GM18526 (cell line): ENCODE results near the gene GNAI2.

ENCODE experiments used
- POLR2A ChIP-seq: IDR thresholded peaks from 3 replicates; pipeline ENCODE4 v1.6.1; 2011; ENCODE audit not compliant: insufficient read length; ENCODE audit errors: extremely low read depth

GNAI2 gene

GRCh38 chr3:50235716-50236483 is at the start of gene GNAI2:
Gene GNAI2 (plus strand): TSS chr3:50236204. CDS start chr3:50236336, 132 bp downstream.
- TF ChIP-seq POLR2A = peak; percentile 97

DNA sequence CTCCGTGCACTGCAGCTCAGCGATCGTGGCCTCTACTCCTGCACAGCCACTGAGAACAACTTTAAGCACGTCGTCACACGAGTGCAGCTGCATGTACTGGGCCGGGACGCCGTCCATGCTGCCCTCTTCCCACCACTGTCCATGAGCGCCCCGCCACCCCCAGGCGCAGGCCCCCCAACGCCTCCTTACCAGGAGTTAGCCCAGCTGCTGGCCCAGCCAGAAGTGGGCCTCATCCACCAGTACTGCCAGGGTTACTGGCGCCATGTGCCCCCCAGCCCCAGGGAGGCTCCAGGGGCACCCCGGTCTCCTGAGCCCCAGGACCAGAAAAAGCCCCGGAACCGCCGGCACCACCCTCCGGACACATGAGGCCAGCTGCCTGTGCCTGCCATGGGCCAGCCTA is 48.3 kb upstream of the GNAI2 start:
- TF ChIP-seq POLR2A = no peak

DNA sequence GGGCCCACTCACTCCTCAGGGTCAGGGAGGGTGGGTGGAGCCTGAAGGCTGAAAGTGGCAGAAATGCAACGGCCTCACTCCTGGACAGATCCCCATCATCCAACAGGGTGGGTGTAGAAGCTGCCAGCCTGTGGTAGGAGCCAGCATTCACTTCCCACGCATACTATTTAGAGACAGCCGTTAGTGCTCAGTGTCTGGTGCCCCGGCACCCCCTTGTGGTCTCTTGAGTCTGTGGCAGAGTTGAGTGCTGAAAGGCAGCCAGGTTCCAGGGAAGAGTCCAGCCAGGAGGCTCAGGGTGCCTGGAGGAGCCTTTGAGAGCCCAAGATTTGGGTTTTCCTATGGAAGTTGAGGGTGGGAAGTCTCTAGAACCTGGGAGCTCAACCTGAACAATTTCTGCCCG is 46.7 kb upstream of the GNAI2 start:
- no peak for TF ChIP-seq POLR2A

DNA sequence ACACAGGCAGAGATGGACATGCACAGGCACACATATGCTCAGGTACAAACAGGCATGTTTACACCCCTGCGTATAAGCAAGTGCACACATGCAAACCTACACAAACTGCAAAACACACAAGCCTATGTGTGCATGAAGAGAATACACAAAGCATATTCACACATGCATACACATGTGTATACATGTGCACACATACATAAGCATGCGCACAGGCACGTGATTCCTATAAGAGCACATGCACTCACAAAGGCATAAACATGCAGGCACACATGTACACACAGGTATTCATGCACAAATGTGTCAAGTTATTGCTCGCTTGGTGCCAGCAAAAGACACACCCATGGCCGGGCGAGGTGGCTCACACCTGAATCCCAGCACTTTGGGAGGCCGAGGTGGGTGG is 46.0 kb upstream of the GNAI2 start:
- TF ChIP-seq POLR2A = no peak

DNA sequence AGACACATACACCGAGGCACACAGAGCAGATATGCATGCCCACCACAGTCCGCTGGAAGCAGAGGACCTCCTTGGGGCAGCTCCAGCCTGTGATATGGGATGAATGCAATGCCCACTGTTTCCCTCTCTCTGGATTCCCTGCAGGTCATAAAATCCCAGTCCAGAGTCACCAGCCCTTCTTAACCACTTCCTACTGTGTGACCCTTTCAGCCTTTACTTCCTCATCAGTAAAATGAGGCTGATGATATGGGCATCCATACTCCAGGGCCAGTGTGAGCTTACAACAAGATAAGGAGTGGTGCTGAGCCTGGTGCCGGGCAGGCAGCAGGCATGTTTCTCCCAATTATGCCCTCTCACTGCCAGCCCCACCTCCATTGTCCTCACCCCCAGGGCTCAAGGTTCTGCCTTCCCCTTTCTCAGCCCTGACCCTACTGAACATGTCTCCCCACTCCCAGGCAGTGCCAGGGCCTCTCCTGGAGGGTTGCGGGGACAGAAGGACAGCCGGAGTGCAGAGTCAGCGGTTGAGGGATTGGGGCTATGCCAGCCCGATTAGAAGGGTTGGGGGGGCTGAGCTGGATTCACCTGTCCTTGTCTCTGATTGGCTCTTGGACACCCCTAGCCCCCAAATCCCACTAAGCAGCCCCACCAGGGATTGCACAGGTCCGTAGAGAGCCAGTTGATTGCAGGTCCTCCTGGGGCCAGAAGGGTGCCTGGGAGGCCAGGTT is 44.9 kb upstream of the GNAI2 start, which contains the start of gene GNAT1:
Gene GNAT1 (plus strand): TSS at position 675 of the 725 bp plus-strand sequence. CDS start 116 bp downstream, outside the sequence.
- no peak for TF ChIP-seq POLR2A

GRCh38 chr3:50192124-50192523 is 43.9 kb upstream of the GNAI2 start:
- no peak for TF ChIP-seq POLR2A

- TF ChIP-seq POLR2A = no peak
These were observed 43.3 kb upstream of the GNAI2 start for GRCh38 chr3:50192689-50193141.

GRCh38 chr3:50193286-50193685 is 42.7 kb upstream of the GNAI2 start:
- TF ChIP-seq POLR2A = no peak

DNA sequence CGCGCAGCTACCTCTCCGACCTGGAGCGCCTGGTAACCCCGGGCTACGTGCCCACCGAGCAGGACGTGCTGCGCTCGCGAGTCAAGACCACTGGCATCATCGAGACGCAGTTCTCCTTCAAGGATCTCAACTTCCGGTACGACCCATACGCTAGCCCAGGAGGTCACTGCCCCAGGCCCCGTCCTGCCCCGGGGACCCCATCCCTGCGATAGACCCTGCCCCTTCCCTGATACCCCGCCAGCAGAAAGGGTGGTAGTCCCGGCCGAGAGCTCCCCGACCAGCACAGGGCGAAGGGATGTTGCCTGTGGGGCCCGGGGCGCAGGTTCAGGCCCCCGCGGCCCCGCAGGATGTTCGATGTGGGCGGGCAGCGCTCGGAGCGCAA is 42.3 kb upstream of the GNAI2 start:
- no peak for TF ChIP-seq POLR2A

DNA sequence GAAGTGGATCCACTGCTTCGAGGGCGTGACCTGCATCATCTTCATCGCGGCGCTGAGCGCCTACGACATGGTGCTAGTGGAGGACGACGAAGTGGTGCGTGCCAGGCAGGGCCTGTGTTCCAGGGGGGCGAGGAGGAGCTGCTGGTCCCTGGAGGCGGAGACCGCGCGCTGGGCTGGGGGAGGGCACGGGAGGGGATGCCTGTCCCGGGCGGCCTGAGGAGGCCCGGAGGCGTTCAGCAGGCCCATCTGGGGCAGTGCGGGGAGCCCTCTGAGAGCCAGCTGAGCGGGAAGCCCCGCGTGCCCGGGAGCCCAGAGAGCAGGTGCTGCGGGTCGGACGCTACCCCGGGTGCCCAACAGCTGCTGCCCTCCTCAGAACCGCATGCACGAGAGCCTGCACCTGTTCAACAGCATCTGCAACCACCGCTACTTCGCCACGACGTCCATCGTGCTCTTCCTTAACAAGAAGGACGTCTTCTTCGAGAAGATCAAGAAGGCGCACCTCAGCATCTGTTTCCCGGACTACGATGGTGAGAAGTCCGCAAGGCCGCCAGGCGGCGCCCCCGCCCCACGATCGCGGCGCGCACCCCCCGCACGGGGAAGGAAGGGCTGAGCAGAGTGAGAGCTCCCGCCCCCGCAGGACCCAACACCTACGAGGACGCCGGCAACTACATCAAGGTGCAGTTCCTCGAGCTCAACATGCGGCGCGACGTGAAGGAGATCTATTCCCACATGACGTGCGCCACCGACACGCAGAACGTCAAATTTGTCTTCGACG is 41.7 kb upstream of the GNAI2 start:
- TF ChIP-seq POLR2A = no peak

DNA sequence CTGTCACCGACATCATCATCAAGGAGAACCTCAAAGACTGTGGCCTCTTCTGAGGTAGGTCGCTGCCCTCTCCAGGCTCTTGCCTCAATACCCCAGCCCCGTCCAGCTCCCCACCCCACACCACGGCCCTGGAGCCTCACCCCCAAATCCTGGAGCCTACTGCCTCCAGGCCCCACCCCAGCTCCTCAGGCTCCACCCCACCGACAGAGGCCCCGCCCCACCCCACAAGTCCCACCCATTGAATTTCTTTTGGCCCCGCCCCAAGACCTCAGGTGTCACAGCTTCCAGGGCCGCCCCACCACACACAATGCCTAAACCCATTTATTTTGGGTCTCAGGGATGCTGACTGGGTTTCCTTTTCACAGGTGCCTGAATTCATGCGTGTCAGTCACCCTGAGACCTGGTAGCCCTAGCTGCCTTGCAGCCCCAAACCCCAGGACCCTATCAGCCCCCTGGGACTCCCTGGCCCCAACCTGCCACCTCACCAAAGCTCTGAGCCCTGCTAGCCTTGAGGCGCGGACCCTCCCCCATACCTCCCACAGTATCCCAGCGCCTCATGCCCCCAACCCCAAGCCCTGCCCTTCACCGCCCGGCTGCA is 41.0 kb upstream of the GNAI2 start:
- no peak for TF ChIP-seq POLR2A

DNA sequence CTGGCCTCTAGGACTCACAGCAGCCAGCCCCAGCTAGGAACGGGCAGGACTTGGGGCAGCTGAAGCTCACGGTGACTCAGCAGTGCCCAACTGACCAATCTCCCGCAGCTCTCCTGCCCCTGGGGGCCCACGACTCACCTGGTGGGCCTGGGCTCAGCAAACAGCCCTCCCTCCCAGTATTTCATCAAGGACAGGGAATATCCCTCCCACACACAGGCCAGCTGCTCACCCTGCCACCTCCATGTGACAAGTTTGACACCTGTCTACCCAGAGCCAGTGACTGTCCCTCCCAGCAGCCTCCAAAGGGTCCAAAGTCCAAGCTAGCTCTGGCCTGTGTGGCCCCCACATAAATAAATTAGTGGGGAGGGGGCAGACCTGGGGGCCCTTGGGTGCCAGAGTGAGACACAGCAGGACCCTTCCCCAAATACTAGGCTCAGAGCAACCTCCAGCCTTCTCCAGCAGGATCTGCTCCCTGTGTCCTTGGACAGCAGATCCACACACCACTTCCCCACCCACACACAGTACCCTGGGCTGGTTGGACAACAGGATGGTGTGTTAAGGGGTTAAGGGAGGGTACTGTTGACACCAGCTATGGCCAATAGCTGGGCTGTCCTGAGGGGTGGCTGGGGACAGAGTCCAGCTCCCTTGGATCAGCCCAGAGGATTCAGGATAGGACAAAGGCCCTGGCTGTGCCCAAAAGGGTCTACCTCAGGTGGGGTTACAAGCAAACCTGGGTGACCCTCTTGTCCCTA is 40.3 kb upstream of the GNAI2 start:
- TF ChIP-seq POLR2A = no peak

DNA sequence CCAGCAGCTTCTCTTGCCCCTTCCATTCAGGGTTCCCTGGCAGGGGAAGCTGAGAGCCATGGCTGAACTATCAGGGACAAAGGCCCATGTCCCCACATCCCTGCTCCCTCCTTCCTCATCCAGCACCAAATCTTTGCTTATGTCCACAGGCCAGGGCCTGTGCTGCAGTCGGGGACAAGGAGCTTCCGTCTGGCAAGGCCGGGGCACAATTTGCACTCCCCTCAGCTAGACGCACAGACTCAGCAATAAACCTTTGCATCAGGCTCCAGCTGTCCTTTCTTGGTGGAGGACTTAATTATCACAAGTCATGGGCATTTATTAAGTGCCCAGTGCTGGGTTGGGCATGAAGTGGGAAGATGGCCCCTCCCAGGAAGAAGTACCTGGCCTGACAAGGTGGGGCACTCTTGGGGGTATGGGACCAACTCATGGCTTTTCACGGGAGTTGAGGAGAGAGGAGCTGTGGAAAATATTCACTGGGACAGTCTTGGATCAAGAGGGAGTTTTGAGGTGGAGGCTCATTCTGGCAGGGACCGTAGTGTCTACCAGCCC is 39.7 kb upstream of the GNAI2 start:
- TF ChIP-seq POLR2A = no peak
